HL-60 (cell line): Measurements from ENCODE around the gene NAT8L.

ENCODE experiments used
- DNase-seq, 2 experiments: peaks; one replicate each; pipeline ENCODE4 v3.0.0-alpha.2; 2010 to 2020; ENCODE audit warnings: low read depth in 1 of 2, low spot score in 1 of 2
- H3K27ac ChIP-seq: fragments of 250-450 bp; sonication (Bioruptor Pico); replicated peaks from 2 replicates; pipeline ENCODE4 v1.5.1; 2020; ENCODE audit warnings: mild to moderate bottlenecking, moderate library complexity
- H3K27me3 ChIP-seq: fragments of 250-450 bp; sonication (Bioruptor Pico); 2 replicates; pipeline ENCODE4 v1.5.1; 2021; ENCODE audit warnings: mild to moderate bottlenecking, moderate library complexity; ENCODE audit not compliant: insufficient read depth, poor library complexity, severe bottlenecking
- H3K4me3 ChIP-seq: replicated peaks from 2 replicates; pipeline ENCODE4 v1.5.1; 2011; ENCODE audit warnings: mild to moderate bottlenecking, control low read depth, low read length; ENCODE audit not compliant: insufficient read depth
- CTCF ChIP-seq: IDR thresholded peaks from one replicate; pipeline ENCODE4 v1.5.1; 2011; ENCODE audit warnings: low read length, control low read depth, inconsistent platforms; ENCODE audit not compliant: insufficient read depth
- GABPA ChIP-seq: IDR thresholded peaks from 2 replicates; pipeline ENCODE4 v1.6.1; 2012; ENCODE audit warnings: low read depth
- POLR2AphosphoS5 ChIP-seq: IDR thresholded peaks from 2 replicates; pipeline ENCODE4 v1.6.1; 2012; ENCODE audit warnings: low read depth
- REST ChIP-seq: IDR thresholded peaks from 2 replicates; pipeline ENCODE4 v1.6.1; 2012; ENCODE audit warnings: low read depth; ENCODE audit not compliant: insufficient replicate concordance
- SPI1 ChIP-seq: IDR thresholded peaks from 2 replicates; pipeline ENCODE4 v1.6.1; 2012; ENCODE audit warnings: low read depth, mild to moderate bottlenecking, borderline replicate concordance

NAT8L gene

GRCh38 chr4:2083116-2083825 is 24.1 kb downstream of the NAT8L start:
- Histone ChIP-seq H3K27me3 (no peaks in the 10 kb centered on the region), H3K4me3 (no peak overlapping the region), H3K27ac (no peak overlapping the region)
- DNase-seq: no peak
- TF ChIP-seq CTCF (no peak), SPI1 (no peak), POLR2AphosphoS5 (no peak), GABPA (no peak), REST (no peak)

GRCh38 chr4:2083826-2084160 is 24.7 kb downstream of the NAT8L start:
- Histone ChIP-seq H3K27ac (no peak overlapping the region), H3K27me3 (no peaks in the 10 kb centered on the region), H3K4me3 (no peak overlapping the region)
- DNase-seq: no peak
- TF ChIP-seq GABPA: no peak
- TF ChIP-seq REST: no peak
- TF ChIP-seq SPI1: no peak
- TF ChIP-seq CTCF: no peak
- no peak for TF ChIP-seq POLR2AphosphoS5

GRCh38 chr4:2084316-2084715 is 25.2 kb downstream of the NAT8L start:
- no peak for DNase-seq
- Histone ChIP-seq H3K27ac (no peak overlapping the region), H3K27me3 (no peaks in the 10 kb centered on the region), H3K4me3 (no peak overlapping the region)
- TF ChIP-seq POLR2AphosphoS5 (no peak), CTCF (no peak), SPI1 (no peak), REST (no peak), GABPA (no peak)
